Subcutaneous adipose tissue (tissue), 4 donors: ENCODE data around the gene CLDN1. TPM values are rescaled to one million over a fixed set of nuclear protein-coding genes. Genes with fewer than 3 reads are reported as not detected.

Experiments used
- CTCF ChIP-seq: fragments of 450-650 bp; IDR thresholded peaks from one replicate; pipeline ENCODE4 v1.5.1; 2016; ENCODE audit warnings: low read depth, mild to moderate bottlenecking, control low read depth, antibody characterized with exemption, moderate library complexity
- total RNA-seq, 4 donors: library from RNA; depleted of rRNA; stranded (reverse); fragments of >200 nt; gene quantifications; one replicate each; pipeline ENCODE4 v1.1.0, GENCODE V29; 2016

The CLDN1 gene
- total RNA-seq, 4 donors from 2014 or later = 0.34 to 6.2 (median 1.3) TPM; not detected in 1

DNA sequence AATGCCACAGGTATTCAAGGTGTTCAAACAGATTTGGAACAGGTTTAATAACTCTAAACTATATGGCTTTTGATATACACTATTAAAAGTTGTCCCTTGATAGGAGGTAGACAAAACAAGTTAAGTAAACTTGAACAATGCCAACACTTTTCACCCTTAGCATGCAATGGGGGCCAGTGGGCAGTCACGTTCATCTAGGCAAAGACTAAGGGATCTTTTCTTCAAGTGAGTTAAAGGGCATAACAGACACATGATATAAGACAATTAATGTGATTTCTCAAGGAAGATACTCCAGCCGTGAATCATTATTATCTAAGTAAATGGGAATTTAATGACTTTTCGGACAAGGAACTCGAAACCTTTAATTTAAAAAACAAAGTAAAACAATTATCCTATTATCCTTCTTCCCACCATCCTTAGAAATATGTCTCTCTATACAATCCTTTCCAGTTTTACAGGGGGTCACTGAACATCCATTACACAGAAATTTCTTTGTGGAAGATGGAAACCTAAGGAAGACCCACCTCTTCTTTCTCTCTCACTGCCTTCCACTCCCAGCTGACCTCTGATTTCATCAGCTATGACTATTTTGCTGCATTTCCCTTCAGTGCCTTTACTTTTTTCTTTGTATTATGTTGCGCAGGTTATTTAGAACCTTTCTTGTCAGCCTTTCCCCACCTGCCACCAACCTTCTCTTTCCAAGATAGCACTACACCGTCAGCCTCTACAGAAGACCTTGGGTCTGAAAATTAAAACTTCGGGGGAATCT, 1.5 kb downstream of the CLDN1 start:
- TF ChIP-seq CTCF = no peak

- no peak for TF ChIP-seq CTCF
Observed at GRCh38 chr3:190319660-190320059, 2.6 kb downstream of the CLDN1 start.

DNA sequence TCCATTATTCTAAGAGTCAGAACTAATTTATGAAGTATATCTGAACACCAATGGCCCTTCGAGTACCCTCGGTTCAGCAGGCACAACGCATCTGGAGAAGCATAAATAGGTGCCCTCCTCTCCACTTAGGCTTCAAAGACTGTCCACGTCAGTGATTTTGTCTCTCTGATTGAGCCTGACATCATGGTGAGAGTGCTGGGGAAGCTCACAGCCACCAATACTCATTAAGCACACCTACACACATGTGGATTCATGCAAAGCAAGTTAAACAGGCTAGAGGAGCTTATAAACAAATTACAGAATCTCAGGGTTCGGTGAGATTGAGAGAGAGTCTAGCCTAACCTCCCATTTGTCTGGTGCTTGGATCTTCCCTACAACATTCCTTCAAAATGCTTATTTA, 3.6 kb downstream of the CLDN1 start:
- no peak for TF ChIP-seq CTCF

GRCh38 chr3:190314741-190315140, 7.5 kb downstream of the CLDN1 start:
- TF ChIP-seq CTCF = no peak

GRCh38 chr3:190309414-190309813, 12.8 kb downstream of the CLDN1 start:
- no peak for TF ChIP-seq CTCF

- no peak for TF ChIP-seq CTCF
Observed at GRCh38 chr3:190308154-190308553, 14.1 kb downstream of the CLDN1 start.

- no peak for TF ChIP-seq CTCF
Observed at GRCh38 chr3:190307164-190307545, 15.1 kb downstream of the CLDN1 start.
